ENCODE results near the gene AZU1.
"Not testable (repeated sequence)": the region's sequence is repeated elsewhere in the genome, so short reads cannot be mapped to it uniquely, and the experiment has no call there.

- TF ChIP-seq EZH2 (IDR thresholded peaks at IDR 0.05; ENCODE audit: insufficient read depth, poor library complexity, severe bottlenecking); EZH2phosphoT487 (IDR thresholded peaks at IDR 0.05; ENCODE audit: insufficient read depth, low read depth): not testable (repeated sequence)
Measured at GRCh38 chr19:820212-820611, 7.4 kb upstream of the AZU1 start.
